IPS-20b (cell line): ENCODE data around the gene HS6ST3.

Experiments used
- H3K27ac ChIP-seq: one replicate; pipeline ENCODE4 v1.5.1; 2013; ENCODE audit warnings: low read length
- H3K27me3 ChIP-seq: 2 replicates; pipeline ENCODE4 v1.6.1; 2013; ENCODE audit warnings: mild to moderate bottlenecking, low read length, inconsistent platforms; ENCODE audit not compliant: insufficient read depth
- H3K36me3 ChIP-seq: 2 replicates; pipeline ENCODE4 v1.6.1; 2013; ENCODE audit warnings: low read depth, mild to moderate bottlenecking, inconsistent platforms, low read length, moderate library complexity; ENCODE audit not compliant: insufficient read depth
- H3K4me1 ChIP-seq: 2 replicates; pipeline ENCODE4 v1.6.1; 2013; ENCODE audit warnings: mild to moderate bottlenecking, control low read depth, inconsistent platforms, low read length, moderate library complexity; ENCODE audit not compliant: insufficient read depth
- H3K4me3 ChIP-seq: 2 replicates; pipeline ENCODE4 v1.5.1; 2013; ENCODE audit warnings: mild to moderate bottlenecking, low read length, inconsistent platforms
- H3K9ac ChIP-seq: 2 replicates; pipeline ENCODE4 v1.6.1; 2013; ENCODE audit warnings: low read depth, mild to moderate bottlenecking, inconsistent platforms, low read length, moderate library complexity
- H3K9me3 ChIP-seq: 2 replicates; pipeline ENCODE4 v1.6.1; 2013; ENCODE audit warnings: mild to moderate bottlenecking, low read depth, low read length, inconsistent platforms; ENCODE audit not compliant: insufficient read depth

The HS6ST3 gene

DNA sequence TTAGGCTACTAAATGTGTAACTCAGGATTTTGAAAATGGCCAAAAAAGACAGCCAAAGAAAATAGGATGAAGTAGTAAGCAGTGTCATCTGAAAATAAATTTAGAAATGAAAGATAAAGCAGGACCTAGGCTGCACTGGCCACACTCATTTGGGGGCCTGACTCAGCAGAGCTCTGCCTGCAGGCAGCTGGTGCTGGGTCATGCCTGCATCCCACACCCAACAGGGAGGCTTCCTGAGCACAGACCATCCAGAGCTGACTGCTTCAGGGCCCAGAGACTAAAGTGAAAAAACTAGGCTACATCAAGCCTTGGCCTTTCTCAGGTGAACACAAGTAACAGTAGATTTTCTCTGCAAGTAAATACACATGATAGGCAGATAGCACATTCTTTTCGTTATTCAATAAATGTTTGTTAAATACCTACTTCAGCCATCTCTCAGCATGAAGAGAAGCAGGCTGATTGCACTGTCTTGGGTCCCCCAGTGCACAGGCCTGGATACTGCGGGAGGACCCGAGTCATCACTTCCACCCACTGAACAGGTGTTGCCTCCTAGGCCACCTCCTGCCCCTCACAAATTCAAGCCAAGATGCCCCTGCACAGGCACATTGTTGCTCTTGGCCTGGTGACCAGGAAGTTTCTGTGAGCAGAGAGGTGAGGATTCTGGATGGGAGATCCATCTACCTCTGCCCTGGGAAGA is 620.4 kb downstream of the HS6ST3 start:
- no peaks in the 10 kb centered on the region for H3K27me3 ChIP-seq
- H3K27ac ChIP-seq, result no peak overlapping the region
- H3K9ac ChIP-seq, result no peak overlapping the region
- no peaks in the 10 kb centered on the region for H3K36me3 ChIP-seq
- H3K9me3 ChIP-seq, result no peaks in the 10 kb centered on the region
- H3K4me1 ChIP-seq, result 0 out of 2 replicates have a peak, but pooled peaks cover 3% of the 10 kb centered on the region
- H3K4me3 ChIP-seq, result no peak overlapping the region

DNA sequence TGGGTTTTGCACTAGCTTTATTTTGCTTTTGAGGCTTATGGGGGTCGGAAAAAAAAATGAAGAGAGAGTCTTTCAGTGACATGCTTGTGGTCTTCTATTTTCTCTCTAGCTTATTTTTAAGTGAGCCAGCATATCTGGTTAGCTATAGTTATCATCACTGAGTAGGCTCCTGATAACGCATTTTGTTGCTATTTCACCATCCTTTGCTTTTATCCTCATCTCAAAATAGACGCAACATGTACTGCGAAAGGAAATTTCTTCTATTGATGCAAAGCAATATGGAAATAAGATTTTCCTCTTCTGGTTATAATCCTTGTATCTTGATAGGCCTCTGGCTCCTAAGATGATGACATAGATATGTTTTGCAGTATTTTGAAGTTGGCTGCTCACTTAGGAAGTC is 630.5 kb downstream of the HS6ST3 start:
- Histone ChIP-seq H3K27ac (no peak overlapping the region), H3K4me1 (no peaks in the 10 kb centered on the region)

DNA sequence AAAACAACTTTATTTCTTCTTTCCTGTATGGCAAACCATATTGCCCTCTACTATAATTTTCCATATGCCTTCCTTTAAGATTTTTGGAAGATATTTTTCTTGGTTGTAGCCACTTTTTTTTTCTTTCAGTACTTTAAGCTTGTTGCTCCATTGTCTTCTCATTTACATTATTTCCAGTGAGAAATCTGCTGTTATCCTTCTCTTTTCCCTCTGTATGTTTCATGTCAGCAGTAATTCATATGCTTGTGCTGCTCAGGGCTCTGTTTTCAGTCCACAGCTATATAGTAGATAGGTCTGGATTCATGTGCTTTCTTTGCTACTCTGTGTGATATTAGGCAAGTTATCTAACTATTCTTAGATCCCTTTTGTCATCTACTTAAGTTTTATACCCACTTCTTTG is 636.7 kb downstream of the HS6ST3 start:
- no peaks in the 10 kb centered on the region for H3K36me3 ChIP-seq

More for the DNA sequence above, 630.5 kb downstream of the HS6ST3 start:
- Histone ChIP-seq H3K27me3 (no peaks in the 10 kb centered on the region), H3K36me3 (no peaks in the 10 kb centered on the region), H3K9me3 (no peaks in the 10 kb centered on the region), H3K9ac (no peak overlapping the region), H3K4me3 (no peak overlapping the region)

GRCh38 chr13:96728463-96728862 is 638.6 kb downstream of the HS6ST3 start:
- no peaks in the 10 kb centered on the region for H3K4me1 ChIP-seq

More for the DNA sequence above, 636.7 kb downstream of the HS6ST3 start:
- Histone ChIP-seq H3K4me1 (no peaks in the 10 kb centered on the region), H3K27me3 (no peaks in the 10 kb centered on the region), H3K9me3 (no peaks in the 10 kb centered on the region; the same call in 1 of the 2 replicates), H3K9ac (no peak overlapping the region), H3K27ac (no peak overlapping the region), H3K4me3 (no peak overlapping the region)

DNA sequence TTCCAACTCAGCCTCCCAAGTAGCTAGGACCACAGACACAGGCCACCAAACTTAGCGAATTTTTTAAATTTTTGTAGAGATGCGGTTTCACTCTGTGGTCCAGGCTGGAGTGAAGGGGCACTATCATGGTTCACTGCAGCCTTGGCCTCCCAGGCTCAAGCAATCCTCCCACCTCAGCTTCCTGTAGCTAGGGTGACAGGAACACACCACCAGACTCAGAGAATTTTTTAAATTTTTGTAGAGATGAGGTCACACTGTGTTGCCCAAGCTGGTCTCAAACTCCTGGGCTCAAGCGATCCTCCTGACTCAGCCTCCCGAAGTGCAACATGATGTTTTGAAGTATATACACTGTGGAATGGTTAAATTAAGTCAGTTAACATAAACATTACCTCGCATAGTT is 640.8 kb downstream of the HS6ST3 start:
- no peak overlapping the region for H3K27ac ChIP-seq
- no peaks in the 10 kb centered on the region for H3K4me1 ChIP-seq
- no peak overlapping the region for H3K4me3 ChIP-seq
- H3K27me3 ChIP-seq, result no peaks in the 10 kb centered on the region
- H3K36me3 ChIP-seq, result no peaks in the 10 kb centered on the region
- H3K9ac ChIP-seq, result no peak overlapping the region
- H3K9me3 ChIP-seq, result no peaks in the 10 kb centered on the region; the same call in 1 of the 2 replicates

More at GRCh38 chr13:96728463-96728862, 638.6 kb downstream of the HS6ST3 start:
- no peaks in the 10 kb centered on the region for H3K36me3 ChIP-seq
- no peak overlapping the region for H3K27ac ChIP-seq
- H3K4me3 ChIP-seq, result no peak overlapping the region
- no peaks in the 10 kb centered on the region; the same call in 1 of the 2 replicates for H3K9me3 ChIP-seq
- no peaks in the 10 kb centered on the region for H3K27me3 ChIP-seq
- H3K9ac ChIP-seq, result no peak overlapping the region

- no peaks in the 10 kb centered on the region for H3K9me3 ChIP-seq
- H3K27ac ChIP-seq, result no peak overlapping the region
- no peak overlapping the region for H3K9ac ChIP-seq
- no peaks in the 10 kb centered on the region for H3K27me3 ChIP-seq
- no peak overlapping the region for H3K4me3 ChIP-seq
- no peaks in the 10 kb centered on the region for H3K36me3 ChIP-seq
- no peaks in the 10 kb centered on the region for H3K4me1 ChIP-seq
These were observed 644.6 kb downstream of the HS6ST3 start for GRCh38 chr13:96734499-96734898.

- Histone ChIP-seq H3K4me3 (no peak overlapping the region), H3K9ac (no peak overlapping the region), H3K36me3 (no peaks in the 10 kb centered on the region), H3K9me3 (no peaks in the 10 kb centered on the region), H3K4me1 (no peaks in the 10 kb centered on the region), H3K27me3 (no peaks in the 10 kb centered on the region), H3K27ac (no peak overlapping the region)
These were observed 651.9 kb downstream of the HS6ST3 start for GRCh38 chr13:96741779-96742178.

- H3K27me3 ChIP-seq, result no peaks in the 10 kb centered on the region
- no peaks in the 10 kb centered on the region for H3K36me3 ChIP-seq
- H3K9me3 ChIP-seq, result no peaks in the 10 kb centered on the region
- H3K9ac ChIP-seq, result no peak overlapping the region
- no peaks in the 10 kb centered on the region for H3K4me1 ChIP-seq
- no peak overlapping the region for H3K4me3 ChIP-seq
- H3K27ac ChIP-seq, result no peak overlapping the region
These were observed 653.6 kb downstream of the HS6ST3 start for GRCh38 chr13:96743296-96744089.

- Histone ChIP-seq H3K4me3 (no peak overlapping the region), H3K9ac (no peak overlapping the region), H3K27ac (no peak overlapping the region), H3K9me3 (no peaks in the 10 kb centered on the region), H3K27me3 (no peaks in the 10 kb centered on the region), H3K36me3 (no peaks in the 10 kb centered on the region), H3K4me1 (no peaks in the 10 kb centered on the region)
These were observed 654.7 kb downstream of the HS6ST3 start for GRCh38 chr13:96744367-96745331.

DNA sequence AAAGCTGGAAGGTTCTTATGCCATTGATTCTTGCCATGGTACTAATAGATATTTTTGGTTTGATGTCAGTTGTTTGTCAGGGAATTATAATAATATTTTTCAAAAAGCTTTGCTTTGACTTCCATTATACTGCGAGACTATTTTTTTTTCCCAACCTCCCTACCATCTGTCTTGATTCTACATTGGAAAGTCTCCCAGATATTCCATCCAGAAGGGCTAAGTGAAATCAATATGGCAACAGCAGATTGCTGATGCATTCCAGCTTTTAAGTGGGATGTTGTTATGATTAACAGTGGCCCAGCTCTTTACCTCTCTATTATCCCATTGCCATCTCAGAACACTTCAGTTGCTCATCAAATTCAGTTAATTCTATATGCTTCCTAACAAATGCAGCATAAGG is 657.0 kb downstream of the HS6ST3 start:
- H3K27me3 ChIP-seq, result no peaks in the 10 kb centered on the region

GRCh38 chr13:96749825-96750224 is 659.9 kb downstream of the HS6ST3 start:
- no peaks in the 10 kb centered on the region for H3K27me3 ChIP-seq
- no peak overlapping the region for H3K9ac ChIP-seq
- H3K27ac ChIP-seq, result no peak overlapping the region
- H3K9me3 ChIP-seq, result no peaks in the 10 kb centered on the region
- H3K36me3 ChIP-seq, result no peaks in the 10 kb centered on the region
- no peak overlapping the region for H3K4me3 ChIP-seq
- H3K4me1 ChIP-seq, result no peaks in the 10 kb centered on the region

More for the DNA sequence above, 657.0 kb downstream of the HS6ST3 start:
- no peaks in the 10 kb centered on the region for H3K4me1 ChIP-seq
- H3K9me3 ChIP-seq, result no peaks in the 10 kb centered on the region
- H3K4me3 ChIP-seq, result no peak overlapping the region
- H3K9ac ChIP-seq, result no peak overlapping the region
- no peaks in the 10 kb centered on the region for H3K36me3 ChIP-seq
- no peak overlapping the region for H3K27ac ChIP-seq
